ENCODE data around the gene CDK11A. TPM values are rescaled to one million over a fixed set of nuclear protein-coding genes. Genes with fewer than 3 reads are reported as not detected.
"Not testable (repeated sequence)": the region's sequence is repeated elsewhere in the genome, so short reads cannot be mapped to it uniquely, and the experiment has no call there.

The CDK11A gene
- total RNA-seq, 2 experiments from 2014 or later = 44.3 to 50.5 TPM

DNA sequence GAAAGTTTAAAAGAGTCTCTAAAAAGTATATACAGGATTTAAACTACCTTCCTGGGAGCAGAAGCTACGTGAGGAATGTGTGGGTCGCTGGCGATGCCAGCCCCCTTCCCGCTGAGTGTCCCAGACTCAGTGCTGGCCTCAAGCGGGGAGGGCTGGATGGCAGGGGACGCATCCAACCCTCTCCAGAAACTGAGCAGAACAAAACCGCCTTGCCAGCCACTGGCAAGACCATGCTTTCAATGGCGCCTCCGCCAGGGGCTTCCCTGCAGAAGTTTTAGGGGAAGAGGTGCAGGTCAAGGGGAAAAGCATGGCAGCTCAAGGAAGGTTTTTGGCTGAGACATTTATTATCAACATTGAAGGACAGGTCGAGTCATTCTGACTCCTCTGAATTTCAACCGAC is 28.0 kb upstream of the CDK11A start:
- CTCF ChIA-PET = no interaction called here
- peaks cover 8% of the 10 kb centered on the region for H3K36me3 Mint-ChIP-seq (ENCODE audit: low read depth)

DNA sequence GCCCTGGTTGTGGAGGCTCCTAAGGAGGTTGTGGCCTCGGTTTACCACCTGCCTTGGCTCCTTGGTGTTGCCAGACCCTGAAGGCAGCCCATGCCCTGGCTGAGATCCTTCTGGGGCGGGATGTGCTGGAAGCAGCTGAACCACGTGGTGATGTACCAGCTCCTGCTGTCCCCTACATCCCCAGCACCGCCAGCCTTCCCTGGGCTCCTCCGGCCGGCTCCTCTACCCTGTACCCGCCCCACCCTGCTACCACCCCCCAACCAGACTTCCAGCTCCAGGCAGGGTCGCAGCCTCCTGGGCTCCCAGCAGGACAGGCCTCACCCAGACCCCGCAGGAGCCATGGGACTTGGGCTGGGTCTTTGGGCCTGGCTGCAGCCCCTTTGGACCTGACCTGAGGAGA is 25.8 kb upstream of the CDK11A start:
- H3K4me1 Mint-ChIP-seq; H3K36me3 Mint-ChIP-seq (ENCODE audit: low read depth); CTCF ChIA-PET; ATAC-seq; H3K9me3 Mint-ChIP-seq (ENCODE audit: low read depth); H3K27ac Mint-ChIP-seq; H3K27me3 Mint-ChIP-seq; H3K4me3 Mint-ChIP-seq; DNase-seq; POLR2A ChIA-PET: not testable (repeated sequence)
- intact Hi-C loops (cut with DNase I, micrococcal nuclease) = loop anchor here in 1 of 2 experiments (2.0 to 10.0 kb wide), 2 partner anchors 55 to 159 kb away; partner anchors contain the start of gene SLC35E2B

More for the DNA sequence above, 28.0 kb upstream of the CDK11A start:
- intact Hi-C loops (cut with DNase I, micrococcal nuclease) = no loop called here
- Mint-ChIP-seq H3K4me3 (no peak overlapping the region), H3K27me3 (no peaks in the 10 kb centered on the region), H3K4me1 (peaks cover 3% of the 10 kb centered on the region), H3K27ac (no peak overlapping the region), H3K9me3 (ENCODE audit: low read depth) (no peaks in the 10 kb centered on the region)
- ATAC-seq (no peak), DNase-seq (no peak)
- POLR2A ChIA-PET = no interaction called here

DNA sequence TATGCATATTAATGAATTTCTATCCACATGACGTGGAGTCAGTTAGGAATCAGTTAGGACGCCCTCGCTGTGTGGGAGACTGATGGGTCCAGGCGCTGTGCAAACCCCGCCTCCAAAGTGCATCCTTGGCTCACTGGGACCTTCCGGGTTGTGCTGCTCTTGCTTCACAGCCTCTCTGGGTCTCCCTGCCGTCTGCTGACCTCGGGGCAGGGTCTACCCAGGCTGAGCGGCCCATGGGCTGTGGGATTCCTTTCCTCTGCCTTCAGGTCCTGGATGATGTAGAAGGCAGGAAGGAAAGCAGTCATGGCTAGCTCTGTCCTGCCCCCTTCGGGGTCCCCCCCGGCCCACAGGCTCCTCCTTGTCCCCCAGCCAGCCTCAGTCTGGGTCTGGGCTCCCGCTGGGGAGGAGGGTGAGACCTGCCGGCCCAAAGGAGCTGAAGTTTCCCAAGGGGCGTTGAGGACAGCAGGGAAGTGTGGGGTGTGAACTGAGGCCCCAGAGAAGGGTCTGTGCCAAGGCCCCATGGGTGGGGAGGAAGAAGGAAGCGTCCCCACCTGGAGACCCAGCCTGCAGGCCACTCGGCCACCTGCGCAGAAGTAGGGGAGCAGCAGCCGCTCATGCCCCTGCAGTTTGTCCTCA is 24.6 kb upstream of the CDK11A start:
- ATAC-seq (no peak), DNase-seq (no peak)
- H3K4me3 Mint-ChIP-seq = no peak overlapping the region
- no peaks in the 10 kb centered on the region for H3K9me3 Mint-ChIP-seq (ENCODE audit: low read depth)
- CTCF ChIA-PET = no interaction called here
- no peaks in the 10 kb centered on the region for H3K27me3 Mint-ChIP-seq
- POLR2A ChIA-PET = no interaction called here
- intact Hi-C loops (cut with DNase I, micrococcal nuclease) = loop anchor here in 1 of 2 experiments (2.0 to 10.0 kb wide), 2 partner anchors 54 to 160 kb away; partner anchors contain the start of gene SLC35E2B
- peaks cover 3% of the 10 kb centered on the region for H3K36me3 Mint-ChIP-seq (ENCODE audit: low read depth)
- peak overlapping the region; percentile 8 for H3K27ac Mint-ChIP-seq
- peaks cover 3% of the 10 kb centered on the region for H3K4me1 Mint-ChIP-seq

DNA sequence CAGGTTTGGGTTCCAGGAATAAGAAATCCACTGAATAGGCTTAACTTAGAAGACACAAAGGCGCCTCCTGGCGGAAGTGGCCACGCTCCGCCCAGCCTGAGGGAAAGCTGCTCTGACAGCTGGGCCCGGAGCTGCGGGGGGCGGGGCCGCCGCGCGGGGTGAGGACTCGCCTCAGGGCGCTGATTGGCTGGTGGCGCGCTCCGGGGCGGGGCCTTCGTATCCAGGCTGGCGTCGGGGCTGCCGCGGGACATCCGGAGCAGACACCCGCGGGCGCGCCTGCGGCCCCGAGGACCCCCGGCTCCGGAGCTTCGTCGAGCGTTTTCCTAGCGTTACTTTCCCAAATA is 22.4 kb upstream of the CDK11A start:
- ATAC-seq = peak; percentile 90
- CTCF ChIA-PET; H3K27me3 Mint-ChIP-seq; H3K36me3 Mint-ChIP-seq (ENCODE audit: low read depth); H3K9me3 Mint-ChIP-seq (ENCODE audit: low read depth); POLR2A ChIA-PET; H3K27ac Mint-ChIP-seq; H3K4me1 Mint-ChIP-seq; DNase-seq: not testable (repeated sequence)
- intact Hi-C loops (cut with DNase I, micrococcal nuclease) = loop anchor here in 1 of 2 experiments (10.0 kb wide), 1 partner anchor 52 kb away; the partner anchor contains the start of gene SLC35E2B
- H3K4me3 Mint-ChIP-seq = peak overlapping the region; percentile 32

DNA sequence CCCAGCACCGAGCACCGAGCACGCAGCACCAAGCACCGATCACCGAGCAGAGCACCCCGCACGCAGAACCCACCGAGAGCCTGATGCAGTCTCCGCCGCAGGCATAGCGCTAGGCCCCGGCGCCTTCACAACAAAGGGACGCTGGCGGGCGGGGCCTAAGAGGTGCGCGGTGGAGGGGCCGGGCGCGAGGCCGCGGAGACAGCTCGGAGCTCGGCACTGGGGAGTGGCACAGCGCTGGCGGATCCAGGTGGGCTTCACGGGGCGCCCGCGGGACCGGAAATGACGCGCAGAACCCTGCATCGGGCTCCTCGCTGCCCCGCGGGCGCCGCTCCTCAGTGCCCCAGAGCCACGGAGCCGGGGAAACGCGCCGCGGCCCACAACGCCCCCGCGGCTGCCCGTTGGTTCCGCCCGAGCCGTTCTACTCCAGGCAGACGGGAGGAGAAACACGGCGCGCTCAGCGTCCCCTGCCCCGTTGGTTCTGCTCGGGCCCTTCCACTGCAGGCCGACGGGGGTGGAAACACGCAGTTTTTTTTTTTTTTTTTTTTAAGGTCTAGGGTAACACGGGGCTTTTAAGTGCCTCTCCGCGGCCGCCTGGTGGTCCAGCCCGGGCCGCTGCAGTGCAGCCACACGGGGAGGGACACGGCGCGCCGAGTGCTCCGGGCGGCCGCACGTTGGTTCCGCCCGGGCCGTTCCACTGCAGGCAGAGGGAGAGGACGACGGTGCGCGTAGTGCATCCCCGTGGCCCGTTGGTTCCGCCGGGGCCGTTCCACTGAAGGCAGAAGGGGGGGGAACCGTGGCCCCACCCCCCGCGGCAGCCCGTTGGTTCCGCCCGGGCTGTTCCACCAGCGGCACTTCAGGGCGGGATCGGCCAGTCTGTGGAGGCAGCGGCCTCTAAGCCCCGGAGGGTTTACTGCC is 21.8 kb upstream of the CDK11A start:
- CTCF ChIA-PET; H3K9me3 Mint-ChIP-seq (ENCODE audit: low read depth); POLR2A ChIA-PET; H3K4me1 Mint-ChIP-seq; H3K36me3 Mint-ChIP-seq (ENCODE audit: low read depth); H3K27me3 Mint-ChIP-seq: not testable (repeated sequence)
- DNase-seq = peak; percentile 87
- Mint-ChIP-seq H3K4me3 (peak overlapping the region; percentile 43), H3K27ac (peak overlapping the region; percentile 58)
- intact Hi-C loops (cut with DNase I, micrococcal nuclease) = loop anchor here in 1 of 2 experiments (10.0 kb wide), 1 partner anchor 51 kb away; the partner anchor contains the start of gene SLC35E2B
- peak; percentile 66 for ATAC-seq

DNA sequence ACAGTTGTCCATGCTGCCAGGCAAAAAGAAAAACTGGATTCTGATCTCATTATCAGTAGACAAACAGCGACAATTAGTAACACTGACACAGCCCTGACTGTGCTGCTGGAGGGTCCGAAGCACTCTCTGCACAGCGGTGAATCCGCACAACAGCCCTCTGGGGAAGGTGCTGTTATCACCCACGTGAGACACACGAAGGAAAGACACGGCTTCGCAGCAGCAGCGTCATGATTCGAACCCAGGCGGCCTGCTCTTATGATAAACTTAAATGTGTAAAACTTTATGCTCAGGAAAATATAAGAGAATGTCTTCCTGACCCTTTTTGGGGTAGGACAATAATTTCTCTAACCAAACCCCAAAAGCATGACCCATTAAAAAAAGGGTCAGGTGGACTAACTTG is 18.4 kb upstream of the CDK11A start:
- ATAC-seq; POLR2A ChIA-PET; CTCF ChIA-PET; H3K27me3 Mint-ChIP-seq; H3K9me3 Mint-ChIP-seq (ENCODE audit: low read depth); DNase-seq; H3K4me1 Mint-ChIP-seq; H3K27ac Mint-ChIP-seq; H3K4me3 Mint-ChIP-seq; H3K36me3 Mint-ChIP-seq (ENCODE audit: low read depth): not testable (repeated sequence)
- intact Hi-C loops (cut with DNase I, micrococcal nuclease) = loop anchor here in 1 of 2 experiments (10.0 kb wide), 1 partner anchor 48 kb away; the partner anchor contains the start of gene SLC35E2B

DNA sequence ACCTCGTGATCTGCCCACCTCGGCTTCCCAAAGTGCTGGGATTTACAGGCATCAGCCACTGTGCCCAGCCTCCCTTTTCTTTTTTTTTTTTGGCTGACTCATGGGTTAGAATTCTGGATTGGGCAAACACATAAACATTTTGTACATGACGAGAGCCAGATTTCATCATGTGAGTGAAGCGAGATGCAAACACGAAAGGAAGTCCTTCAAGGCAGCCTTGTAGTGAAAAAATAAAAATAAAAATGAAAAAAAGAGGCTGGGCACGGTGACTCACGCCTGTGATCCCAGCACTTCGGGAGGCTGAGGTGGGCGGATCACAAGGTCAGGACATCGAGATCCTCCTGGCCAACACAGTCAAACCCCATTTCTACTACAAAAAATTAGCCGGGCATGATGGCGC is 16.9 kb upstream of the CDK11A start:
- DNase-seq; ATAC-seq; POLR2A ChIA-PET; H3K36me3 Mint-ChIP-seq (ENCODE audit: low read depth); H3K27me3 Mint-ChIP-seq; CTCF ChIA-PET; H3K4me1 Mint-ChIP-seq; H3K9me3 Mint-ChIP-seq (ENCODE audit: low read depth); H3K4me3 Mint-ChIP-seq: not testable (repeated sequence)
- intact Hi-C loops (cut with DNase I, micrococcal nuclease) = loop anchor here in 1 of 2 experiments (10.0 kb wide), 1 partner anchor 46 kb away; the partner anchor contains the start of gene SLC35E2B
- H3K27ac Mint-ChIP-seq = peak overlapping the region; percentile 8

DNA sequence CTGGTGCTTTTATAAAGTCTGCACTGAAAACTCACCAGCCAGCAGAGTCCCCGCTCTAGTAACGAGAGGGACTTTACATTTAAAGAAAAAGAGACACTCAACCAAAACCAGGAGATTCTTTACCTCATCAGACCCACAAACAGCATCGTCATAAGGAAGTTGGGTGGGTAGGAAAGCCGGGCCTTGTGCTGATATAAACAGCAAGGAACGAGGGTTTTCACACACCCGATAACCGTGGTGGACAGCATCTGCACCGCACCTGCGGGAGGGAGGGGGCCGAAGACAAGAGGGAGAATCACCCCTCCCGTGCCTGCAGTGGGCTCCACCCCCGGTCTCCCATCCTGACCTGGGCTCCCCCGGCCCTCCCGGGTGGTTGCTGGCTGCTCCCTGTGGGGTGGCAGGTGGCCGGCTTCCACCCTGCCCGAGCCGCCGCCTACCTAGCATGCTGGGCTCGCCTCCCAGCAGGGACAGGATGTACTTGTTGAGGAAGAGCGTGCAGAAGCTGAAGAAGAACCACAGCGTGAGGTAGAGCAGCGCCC is 14.7 kb upstream of the CDK11A start:
- POLR2A ChIA-PET; intact Hi-C loops (cut with DNase I, micrococcal nuclease); H3K27me3 Mint-ChIP-seq; CTCF ChIA-PET; H3K4me3 Mint-ChIP-seq; H3K9me3 Mint-ChIP-seq (ENCODE audit: low read depth); ATAC-seq; H3K36me3 Mint-ChIP-seq (ENCODE audit: low read depth); H3K27ac Mint-ChIP-seq; DNase-seq; H3K4me1 Mint-ChIP-seq: not testable (repeated sequence)

DNA sequence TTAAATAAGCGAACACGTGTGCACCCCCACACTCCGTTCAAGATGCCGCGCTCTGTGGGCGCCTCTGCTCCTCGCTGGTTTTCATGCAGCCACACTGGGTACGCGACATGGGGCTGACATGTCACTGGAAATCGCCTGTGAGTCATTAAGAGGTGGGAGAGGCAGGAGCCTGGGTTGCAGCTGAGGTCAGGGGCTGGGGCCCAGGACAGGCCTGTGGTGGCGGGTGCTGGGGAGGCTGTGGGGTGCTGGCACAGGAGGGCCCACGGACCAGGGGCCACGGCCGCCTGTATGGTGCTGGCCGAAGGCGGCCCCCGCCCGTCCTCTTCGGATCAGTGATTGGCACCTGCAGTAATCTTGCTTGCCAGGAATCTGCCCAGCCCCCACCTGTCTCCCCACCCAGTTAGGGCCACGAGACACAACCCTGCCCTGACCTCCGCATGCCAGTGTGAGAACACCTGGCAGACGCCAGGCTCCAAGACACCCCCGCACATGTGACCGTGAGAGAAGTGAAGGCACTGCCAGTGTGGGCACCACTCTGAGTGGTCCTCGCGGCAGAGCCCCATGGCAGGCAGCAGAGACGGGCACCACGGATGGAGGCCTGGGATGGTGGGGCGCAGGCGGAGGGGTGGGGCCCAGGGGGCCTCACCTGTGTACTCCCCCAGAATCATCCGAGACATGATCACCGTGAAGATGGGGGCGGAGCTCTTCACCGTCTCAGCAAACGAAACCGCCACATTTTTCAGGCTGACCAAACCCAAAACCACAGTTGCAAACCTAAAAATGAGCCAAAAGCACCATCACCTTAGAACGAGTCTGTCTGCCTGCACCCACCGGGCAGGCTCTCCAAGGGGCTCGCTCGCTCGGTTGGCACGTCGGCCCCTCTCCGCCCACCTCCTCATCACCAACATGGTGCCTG is 13.8 kb upstream of the CDK11A start:
- H3K27ac Mint-ChIP-seq = not testable (repeated sequence)

DNA sequence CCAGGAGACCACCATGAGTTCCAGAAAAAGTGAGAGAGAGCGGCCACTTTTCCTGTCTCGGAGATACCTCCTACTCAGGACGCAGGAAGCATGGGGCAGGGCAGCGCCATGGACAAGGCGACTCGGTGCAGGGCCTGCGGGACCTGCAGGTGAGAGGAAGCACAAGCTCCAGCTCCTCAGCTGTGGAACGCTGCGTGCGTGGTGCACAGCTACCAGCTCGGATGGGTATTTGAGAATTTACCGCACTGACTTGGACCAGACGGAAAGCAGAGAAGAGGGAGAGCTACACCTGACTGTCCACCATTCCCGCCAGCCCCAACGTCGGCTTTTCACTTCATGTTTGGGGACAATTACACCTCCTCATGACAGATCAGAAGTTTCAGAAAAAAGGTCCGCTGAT is 8.2 kb upstream of the CDK11A start:
- no peaks in the 10 kb centered on the region for H3K9me3 Mint-ChIP-seq (ENCODE audit: low read depth)
- intact Hi-C loops (cut with DNase I, micrococcal nuclease) = no loop called here
- peaks cover 10% of the 10 kb centered on the region for H3K4me1 Mint-ChIP-seq
- peaks cover 14% of the 10 kb centered on the region for H3K36me3 Mint-ChIP-seq (ENCODE audit: low read depth)
- POLR2A ChIA-PET = no interaction called here
- no peak overlapping the region for H3K4me3 Mint-ChIP-seq
- DNase-seq (no peak), ATAC-seq (no peak)
- CTCF ChIA-PET = no interaction called here
- no peaks in the 10 kb centered on the region for H3K27me3 Mint-ChIP-seq
- H3K27ac Mint-ChIP-seq = no peak overlapping the region

More for the DNA sequence above, 13.8 kb upstream of the CDK11A start:
- intact Hi-C loops (cut with DNase I, micrococcal nuclease); H3K4me3 Mint-ChIP-seq; H3K9me3 Mint-ChIP-seq (ENCODE audit: low read depth); H3K27me3 Mint-ChIP-seq; DNase-seq; H3K4me1 Mint-ChIP-seq; POLR2A ChIA-PET; H3K36me3 Mint-ChIP-seq (ENCODE audit: low read depth); CTCF ChIA-PET: not testable (repeated sequence)
- ATAC-seq = peak; percentile 55

DNA sequence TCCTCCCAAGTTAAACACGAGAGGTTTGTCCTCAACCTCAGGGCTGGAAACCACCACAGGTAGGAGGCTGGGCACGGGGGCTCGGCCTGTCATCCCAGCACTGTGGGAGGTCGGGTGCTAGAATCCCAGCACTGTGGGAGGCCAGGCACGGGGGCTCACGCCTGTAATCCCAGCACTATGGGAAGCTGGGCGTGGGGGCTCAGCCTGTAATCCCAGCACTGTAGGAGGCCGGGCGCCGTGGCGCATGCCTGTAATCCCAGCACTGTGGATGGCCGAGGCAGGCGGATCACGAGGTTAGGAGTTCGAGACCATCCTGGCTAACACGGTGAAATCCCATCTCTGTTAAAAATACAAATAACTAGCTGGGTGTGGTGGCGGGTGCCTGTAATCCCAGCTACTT is 6.7 kb upstream of the CDK11A start:
- no peak for ATAC-seq
- intact Hi-C loops (cut with DNase I, micrococcal nuclease) = no loop called here

More for the DNA sequence above, 6.7 kb upstream of the CDK11A start:
- H3K27ac Mint-ChIP-seq = no peak overlapping the region
- H3K4me3 Mint-ChIP-seq = no peak overlapping the region
- H3K36me3 Mint-ChIP-seq (ENCODE audit: low read depth) = peaks cover 12% of the 10 kb centered on the region
- DNase-seq = no peak
- ChIA-PET CTCF (no interaction called here), POLR2A (no interaction called here)
- no peaks in the 10 kb centered on the region for H3K27me3 Mint-ChIP-seq
- H3K9me3 Mint-ChIP-seq (ENCODE audit: low read depth) = no peaks in the 10 kb centered on the region
- peaks cover 10% of the 10 kb centered on the region for H3K4me1 Mint-ChIP-seq
